Calu3 (cell line): ENCODE results near the gene RAX. TPM values are rescaled to one million over a fixed set of nuclear protein-coding genes. Genes with fewer than 3 reads are reported as not detected.
"Not testable (repeated sequence)": the region's sequence is repeated elsewhere in the genome, so short reads cannot be mapped to it uniquely, and the experiment has no call there.

Source experiments
- BruUV-seq: library from RNA; stranded (reverse); fragments of 400-500 nt; replicated peaks from 2 replicates; lab custom pipeline; 2021; lab: Mats Ljungman, UMichigan
- CTCF ChIA-PET: fragments of 300-600 bp; sonication (Branson Sonifier 250); formaldehyde crosslinking; loops from one replicate; lab custom pipeline; 2022; ENCODE audit warnings: antibody characterized with exemption; lab: Charles Lee
- DNase-seq: peaks from one replicate; pipeline ENCODE4 v3.0.0; 2022
- H3K27ac Mint-ChIP-seq: one replicate; pipeline ENCODE4 v1.8.0; 2022; ENCODE audit warnings: mixed read lengths; ENCODE audit not compliant: unreplicated experiment
- H3K27me3 Mint-ChIP-seq: one replicate; pipeline ENCODE4 v1.8.0; 2022; ENCODE audit warnings: mixed read lengths; ENCODE audit not compliant: unreplicated experiment
- H3K36me3 Mint-ChIP-seq: one replicate; pipeline ENCODE4 v1.8.0; 2022; ENCODE audit warnings: mild to moderate bottlenecking, moderate library complexity, mixed read lengths; ENCODE audit not compliant: insufficient read depth, unreplicated experiment
- H3K4me1 Mint-ChIP-seq: one replicate; pipeline ENCODE4 v1.8.0; 2022; ENCODE audit warnings: mild to moderate bottlenecking, low read depth, mixed read lengths; ENCODE audit not compliant: unreplicated experiment
- H3K4me3 Mint-ChIP-seq: one replicate; pipeline ENCODE4 v1.8.0; 2022; ENCODE audit warnings: mild to moderate bottlenecking, low read depth, moderate library complexity, mixed read lengths; ENCODE audit not compliant: unreplicated experiment
- H3K9me3 Mint-ChIP-seq: one replicate; pipeline ENCODE4 v1.8.0; 2022; ENCODE audit warnings: low read depth, mixed read lengths; ENCODE audit not compliant: unreplicated experiment
- intact Hi-C: fragments of 100-400 bp; cut with micrococcal nuclease; formaldehyde crosslinking; loops from one replicate; pipeline ENCODE4 v1.10.0; 2022; ENCODE audit not compliant: unreplicated experiment
- total RNA-seq: library from RNA; stranded (reverse); gene quantifications from 2 replicates; pipeline ENCODE4 v1.2.3, GENCODE V29; 2022
- TF ChIP-seq, protein P1 (sequence below): fragments of 200-600 bp; IDR thresholded peaks from one replicate; pipeline ENCODE4 v1.8.0; 2022; ENCODE audit warnings: antibody characterized with exemption; ENCODE audit not compliant: unreplicated experiment

Gene RAX
- total RNA-seq, 1 experiment from 2014 or later: not detected

DNA sequence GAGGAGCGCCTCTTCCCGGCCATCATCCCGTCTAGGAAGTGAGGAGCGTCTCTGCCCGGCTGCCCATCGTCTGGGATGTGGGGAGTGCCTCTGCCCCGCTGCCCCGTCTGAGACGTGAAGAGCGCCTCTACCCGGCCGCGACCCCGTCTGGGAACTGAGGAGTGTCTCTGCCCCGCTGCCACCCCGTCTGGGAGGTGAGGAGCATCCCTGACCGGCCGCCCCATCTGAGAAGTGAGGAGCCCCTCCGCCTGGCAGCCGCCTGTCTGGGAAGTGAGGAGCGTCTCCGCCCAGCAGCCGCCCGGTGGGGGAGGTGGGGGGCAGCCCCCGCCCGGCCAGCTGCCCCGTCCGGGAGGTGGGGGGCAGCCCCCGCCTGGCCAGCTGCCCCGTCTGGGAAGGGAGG lies 17.8 kb downstream of the RAX start:
- DNase-seq, BruUV-seq, H3K27ac Mint-ChIP-seq, H3K9me3 Mint-ChIP-seq, H3K4me3 Mint-ChIP-seq, H3K36me3 Mint-ChIP-seq, H3K4me1 Mint-ChIP-seq, CTCF ChIA-PET, intact Hi-C loops: not testable (repeated sequence)
- peaks cover 82% of the 10 kb centered on the region for H3K27me3 Mint-ChIP-seq

DNA sequence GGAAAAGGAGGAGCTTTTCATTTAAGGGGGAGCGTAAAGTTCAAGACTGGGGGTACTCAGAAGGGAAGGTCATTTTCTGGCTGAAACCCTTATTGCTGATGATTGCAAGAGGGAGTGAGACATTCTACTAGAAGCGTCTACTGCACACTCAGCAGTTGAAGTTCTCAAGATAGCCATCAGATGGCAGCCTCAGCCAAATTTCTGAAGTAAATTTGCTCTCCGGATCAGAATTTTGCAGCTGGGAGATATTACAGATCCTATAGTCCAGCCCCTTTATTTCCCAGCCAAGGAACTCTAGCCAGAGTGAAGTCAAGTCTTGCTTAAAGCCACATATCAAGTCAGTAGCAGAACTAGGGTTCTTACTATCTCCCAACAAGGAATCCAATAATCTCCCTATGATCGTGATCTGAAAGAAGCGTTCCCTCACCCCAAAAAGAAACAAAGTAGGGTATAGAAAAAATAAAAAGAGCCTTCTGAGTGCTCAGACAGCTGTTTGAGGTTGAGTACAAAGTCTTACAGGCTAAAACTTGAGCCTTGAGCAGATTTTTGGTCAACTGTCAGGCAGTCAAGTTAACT lies 24.0 kb downstream of the RAX start:
- intact Hi-C loops: loop anchor here (1.0 to 2.0 kb wide), 2 partner anchors 59 to 154 kb away; no protein-coding TSS in a partner anchor
- no peaks in the 10 kb centered on the region for H3K9me3 Mint-ChIP-seq
- H3K4me1 Mint-ChIP-seq: peaks cover 17% of the 10 kb centered on the region
- no peak overlapping the region for H3K4me3 Mint-ChIP-seq
- CTCF ChIA-PET: interaction anchor here (1.0 to 4.2 kb wide), 8 partner anchors 11 to 481 kb away, joined by 3 to 71 read pairs (median 4); no protein-coding TSS in a partner anchor
- no TSS peak for BruUV-seq
- peak; percentile 70 for DNase-seq
- no peak overlapping the region for H3K27ac Mint-ChIP-seq
- peaks cover 94% of the 10 kb centered on the region for H3K27me3 Mint-ChIP-seq
- TF ChIP-seq, protein P1, sequence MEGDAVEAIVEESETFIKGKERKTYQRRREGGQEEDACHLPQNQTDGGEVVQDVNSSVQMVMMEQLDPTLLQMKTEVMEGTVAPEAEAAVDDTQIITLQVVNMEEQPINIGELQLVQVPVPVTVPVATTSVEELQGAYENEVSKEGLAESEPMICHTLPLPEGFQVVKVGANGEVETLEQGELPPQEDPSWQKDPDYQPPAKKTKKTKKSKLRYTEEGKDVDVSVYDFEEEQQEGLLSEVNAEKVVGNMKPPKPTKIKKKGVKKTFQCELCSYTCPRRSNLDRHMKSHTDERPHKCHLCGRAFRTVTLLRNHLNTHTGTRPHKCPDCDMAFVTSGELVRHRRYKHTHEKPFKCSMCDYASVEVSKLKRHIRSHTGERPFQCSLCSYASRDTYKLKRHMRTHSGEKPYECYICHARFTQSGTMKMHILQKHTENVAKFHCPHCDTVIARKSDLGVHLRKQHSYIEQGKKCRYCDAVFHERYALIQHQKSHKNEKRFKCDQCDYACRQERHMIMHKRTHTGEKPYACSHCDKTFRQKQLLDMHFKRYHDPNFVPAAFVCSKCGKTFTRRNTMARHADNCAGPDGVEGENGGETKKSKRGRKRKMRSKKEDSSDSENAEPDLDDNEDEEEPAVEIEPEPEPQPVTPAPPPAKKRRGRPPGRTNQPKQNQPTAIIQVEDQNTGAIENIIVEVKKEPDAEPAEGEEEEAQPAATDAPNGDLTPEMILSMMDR: peak; percentile 74
- H3K36me3 Mint-ChIP-seq: no peaks in the 10 kb centered on the region

DNA sequence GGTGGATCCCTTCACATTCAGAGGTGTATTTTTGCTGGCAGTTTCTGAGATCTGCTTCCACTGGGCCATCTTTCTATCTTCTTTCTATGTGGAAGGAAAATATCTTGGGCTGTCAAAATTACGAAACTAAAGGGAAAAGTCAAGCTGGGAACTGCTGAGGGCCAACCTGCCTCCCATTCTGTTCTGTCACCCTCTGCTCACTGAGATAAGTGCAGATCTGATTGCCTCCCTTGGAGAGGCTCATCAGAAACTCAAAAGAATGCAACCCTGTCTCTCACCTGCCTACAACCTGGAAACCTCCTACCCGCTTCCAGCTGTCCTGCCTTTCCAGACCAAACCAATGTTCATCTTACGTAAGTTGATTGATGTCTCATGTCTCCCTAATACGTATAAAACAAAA lies 26.5 kb downstream of the RAX start:
- Mint-ChIP-seq H3K4me1 (peaks cover 17% of the 10 kb centered on the region), H3K27me3 (peaks cover 71% of the 10 kb centered on the region), H3K36me3 (no peaks in the 10 kb centered on the region), H3K27ac (no peak overlapping the region), H3K4me3 (no peak overlapping the region), H3K9me3 (no peaks in the 10 kb centered on the region)
- TF ChIP-seq, protein P1: no peak
- CTCF ChIA-PET: no interaction called here
- no TSS peak for BruUV-seq
- intact Hi-C loops: no loop called here
- no peak for DNase-seq

DNA sequence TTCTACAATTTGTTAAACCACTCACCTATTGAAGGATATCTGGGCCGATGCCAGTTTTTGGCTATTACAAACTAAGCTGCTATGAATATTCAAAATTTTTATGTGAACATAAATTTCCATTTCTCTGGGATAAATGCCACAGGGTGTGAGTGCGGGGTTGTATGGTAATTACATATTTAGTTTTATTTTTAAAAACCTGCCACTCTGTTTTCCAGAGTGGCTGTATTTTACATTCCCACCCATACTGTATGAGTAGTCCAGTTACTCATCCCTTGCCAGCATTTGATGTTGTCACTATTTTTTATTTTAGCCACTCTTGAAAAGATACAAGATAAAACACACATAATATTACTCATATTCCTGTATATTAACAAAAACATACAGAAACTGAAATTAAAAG lies 30.3 kb downstream of the RAX start:
- H3K27me3 Mint-ChIP-seq: peaks cover 71% of the 10 kb centered on the region
- no TSS peak for BruUV-seq
- TF ChIP-seq, protein P1: no peak
- no peak overlapping the region for H3K4me3 Mint-ChIP-seq
- H3K9me3 Mint-ChIP-seq: no peaks in the 10 kb centered on the region
- DNase-seq: no peak
- CTCF ChIA-PET: no interaction called here
- intact Hi-C loops: no loop called here
- no peak overlapping the region for H3K27ac Mint-ChIP-seq
- H3K36me3 Mint-ChIP-seq: no peaks in the 10 kb centered on the region
- no peaks in the 10 kb centered on the region for H3K4me1 Mint-ChIP-seq

DNA sequence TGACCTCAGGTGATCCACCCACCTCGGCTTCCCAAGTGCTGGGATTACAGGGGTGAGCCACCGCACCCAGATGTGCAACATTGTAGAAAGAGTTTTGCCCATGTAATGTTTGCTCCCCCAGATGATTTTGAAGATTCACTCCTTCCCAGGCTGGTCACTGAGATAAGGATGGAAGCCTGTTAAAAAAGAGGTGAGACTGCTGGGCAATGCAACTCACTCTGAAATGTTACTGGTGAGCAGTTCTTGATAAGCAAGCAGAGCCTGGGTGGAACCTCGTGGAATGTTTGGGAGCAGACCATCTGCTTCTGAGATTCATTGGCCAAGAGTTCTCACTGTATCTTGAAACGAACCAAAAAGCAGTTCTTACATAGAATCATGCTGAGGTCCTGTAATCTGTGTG lies 33.6 kb downstream of the RAX start:
- Mint-ChIP-seq H3K36me3 (no peaks in the 10 kb centered on the region), H3K27ac (no peak overlapping the region)
- intact Hi-C loops: no loop called here

More for the DNA sequence above, 33.6 kb downstream of the RAX start:
- no peak overlapping the region for H3K4me3 Mint-ChIP-seq
- TF ChIP-seq, protein P1: no peak
- no TSS peak for BruUV-seq
- peaks cover 59% of the 10 kb centered on the region for H3K27me3 Mint-ChIP-seq
- DNase-seq: no peak
- H3K9me3 Mint-ChIP-seq: no peaks in the 10 kb centered on the region
- CTCF ChIA-PET: no interaction called here
- no peaks in the 10 kb centered on the region for H3K4me1 Mint-ChIP-seq
